Kidney tubule cell (primary cell): ENCODE results near the gene SLC5A9.
"Not testable (repeated sequence)": the region's sequence is repeated elsewhere in the genome, so short reads cannot be mapped to it uniquely, and the experiment has no call there.

Experiments
- DNase-seq: peaks from one replicate; pipeline ENCODE4 v3.0.0-alpha.2; 2018; ENCODE audit warnings: low spot score

Gene SLC5A9

DNA sequence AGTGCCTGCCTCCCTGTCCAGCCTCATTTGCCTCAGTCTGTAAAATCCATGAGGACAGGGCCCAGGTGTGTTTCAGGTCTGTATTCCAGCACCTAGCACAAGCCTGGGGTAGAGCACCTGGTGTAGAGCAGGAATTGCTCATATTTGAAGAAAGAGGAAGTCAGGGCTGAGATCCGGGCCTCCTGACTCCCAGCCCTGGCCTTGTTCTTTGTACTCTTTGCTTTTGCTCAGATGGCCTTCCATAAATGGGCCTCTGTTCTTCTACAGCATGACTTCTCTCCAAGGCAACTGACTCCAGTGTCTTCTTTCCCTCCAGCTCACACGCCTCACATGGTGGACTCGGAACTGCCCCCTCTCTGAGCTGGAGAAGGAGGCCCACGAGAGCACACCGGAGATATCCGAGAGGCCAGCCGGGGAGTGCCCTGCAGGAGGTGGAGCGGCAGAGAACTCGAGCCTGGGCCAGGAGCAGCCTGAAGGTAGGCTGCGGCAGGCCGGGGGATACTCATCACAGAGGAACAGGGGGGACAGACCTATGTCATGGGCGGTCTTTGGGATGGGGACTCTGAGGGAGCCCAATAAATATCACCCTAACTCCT, 19.7 kb downstream of the SLC5A9 start:
- no peak for DNase-seq

DNA sequence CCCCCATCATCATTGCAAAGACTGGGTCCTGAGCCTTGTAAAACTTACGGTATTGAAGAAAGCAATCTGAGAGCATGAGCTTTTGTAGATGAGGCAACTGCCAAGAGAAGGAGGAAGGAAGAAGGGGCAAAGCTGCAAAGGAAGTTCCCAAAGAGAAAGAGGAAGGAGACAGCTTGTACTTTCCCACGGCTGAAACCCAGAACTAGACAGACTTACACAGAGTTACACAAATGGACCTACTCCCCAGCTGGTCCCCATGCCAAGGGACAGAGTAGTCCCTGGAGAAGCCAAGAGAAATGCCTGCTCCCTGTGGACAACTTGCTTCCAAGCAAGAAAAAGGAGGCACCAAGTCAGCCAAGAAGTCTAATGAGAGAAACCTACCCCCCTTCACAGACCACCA, 22.6 kb downstream of the SLC5A9 start:
- DNase-seq = no peak

DNA sequence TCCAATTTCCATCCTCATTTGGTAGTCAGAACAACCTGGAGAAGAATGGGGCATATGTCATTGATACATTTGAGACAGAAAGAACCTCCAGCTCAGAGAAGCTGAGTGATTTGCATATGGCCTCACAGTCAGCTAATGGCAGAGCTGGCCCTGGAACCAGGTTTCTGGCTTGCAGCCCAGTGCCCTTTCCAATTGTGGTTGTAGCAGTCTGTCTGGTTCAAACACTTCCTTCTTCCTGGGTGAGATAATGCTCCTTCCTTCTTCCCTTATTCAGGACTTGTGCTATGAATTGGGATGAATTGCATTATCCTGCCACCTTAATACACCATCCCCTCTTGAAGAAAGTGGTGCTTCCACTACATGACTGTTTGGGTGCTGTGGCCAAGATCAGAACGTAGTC, 24.2 kb downstream of the SLC5A9 start:
- peak; percentile 82 for DNase-seq

DNA sequence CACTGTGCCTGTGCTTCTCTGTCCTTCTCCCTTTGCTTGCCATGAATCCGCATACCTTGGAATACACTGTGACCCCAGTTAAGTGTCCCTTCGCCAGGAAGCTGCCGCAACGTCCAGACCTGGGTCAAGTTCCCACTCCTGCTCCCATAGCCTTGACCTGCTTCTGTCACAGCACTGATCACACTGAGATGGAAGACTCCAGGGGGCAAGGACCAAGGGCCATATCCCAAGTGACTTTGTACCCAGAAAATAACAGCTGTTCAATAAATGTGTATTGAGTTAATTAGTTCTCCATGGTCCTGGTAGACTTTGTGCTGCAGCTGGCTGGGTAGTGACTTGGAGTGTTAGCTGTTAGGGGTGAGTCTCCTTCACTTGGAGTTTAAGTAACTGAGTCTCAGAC, 25.8 kb downstream of the SLC5A9 start:
- DNase-seq = no peak

DNA sequence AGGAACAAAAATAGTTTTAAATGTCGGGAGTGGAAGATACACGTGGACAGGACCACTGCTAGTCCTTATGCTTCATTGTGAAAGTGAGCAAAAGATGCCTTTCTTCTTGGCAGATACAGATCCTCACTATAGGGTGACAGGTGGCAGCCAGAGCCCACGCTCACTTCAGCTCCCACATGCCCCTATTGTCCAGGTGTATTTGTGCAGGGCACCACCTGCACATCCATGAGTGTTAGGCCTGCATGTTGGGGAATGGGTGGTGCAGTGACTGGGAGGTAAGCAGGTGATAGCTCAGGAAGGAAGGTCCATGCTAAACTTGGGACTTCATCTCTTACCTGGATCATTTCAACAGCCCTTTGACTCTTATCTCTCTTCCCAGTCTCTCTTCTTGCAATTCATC, 27.4 kb downstream of the SLC5A9 start:
- no peak for DNase-seq

DNA sequence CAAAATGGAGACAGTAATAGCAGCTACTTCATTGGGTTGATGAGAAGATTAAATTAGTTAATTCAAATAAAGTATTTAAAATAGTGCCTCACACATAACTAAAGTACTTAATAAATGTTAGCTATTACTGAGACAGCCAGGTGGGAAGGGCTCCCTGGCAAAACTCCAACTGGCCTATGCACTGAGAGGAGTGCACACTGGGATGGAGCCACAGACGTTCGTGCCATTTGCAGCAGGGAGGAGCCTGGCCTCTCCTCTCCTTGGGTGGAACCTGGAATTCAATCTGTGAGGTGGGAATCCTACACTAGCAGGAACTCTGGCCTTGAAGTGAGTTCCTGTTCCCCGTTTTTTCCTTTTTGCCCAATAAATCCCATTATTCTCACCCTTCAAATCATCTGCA, 28.1 kb downstream of the SLC5A9 start:
- DNase-seq = no peak

DNA sequence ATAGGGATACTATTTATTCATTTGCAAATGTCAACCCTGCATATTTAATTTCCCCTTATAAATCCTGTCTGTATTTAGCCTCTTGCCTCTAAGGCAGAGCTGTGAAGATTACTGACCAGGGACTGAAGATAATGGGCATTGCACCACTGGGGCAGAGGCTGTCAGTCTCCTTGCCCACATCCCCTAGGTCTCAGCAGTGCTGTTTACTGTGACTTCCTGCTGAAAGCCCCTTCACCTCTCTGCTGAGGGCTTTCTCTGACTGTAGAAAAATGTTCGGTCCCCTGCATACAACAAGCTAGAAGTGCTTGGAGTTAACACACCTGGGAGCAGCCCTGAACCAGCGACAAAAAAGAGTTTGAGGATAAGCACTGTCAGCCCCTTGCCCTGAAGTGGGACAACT, 28.8 kb downstream of the SLC5A9 start:
- no peak for DNase-seq

DNA sequence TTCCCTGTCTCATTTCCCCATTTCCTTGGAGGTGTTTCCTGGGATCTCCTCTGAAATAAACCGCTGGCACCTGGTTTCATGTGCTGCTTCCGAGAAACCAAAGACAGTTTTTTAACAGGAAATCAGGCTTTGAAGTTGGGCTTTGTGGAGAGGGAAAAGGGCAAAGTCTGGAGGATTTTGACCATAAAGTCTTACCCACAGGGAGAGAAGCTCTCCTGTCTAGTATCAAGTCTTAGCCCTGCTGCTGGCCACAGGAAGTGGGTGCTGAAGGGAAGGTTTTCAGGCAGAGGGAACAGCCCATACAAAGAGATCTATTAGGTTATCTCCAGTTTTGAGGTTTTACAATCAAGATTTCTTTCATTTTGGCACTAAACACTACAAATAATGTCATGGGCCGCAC, 29.3 kb downstream of the SLC5A9 start:
- DNase-seq = no peak

DNA sequence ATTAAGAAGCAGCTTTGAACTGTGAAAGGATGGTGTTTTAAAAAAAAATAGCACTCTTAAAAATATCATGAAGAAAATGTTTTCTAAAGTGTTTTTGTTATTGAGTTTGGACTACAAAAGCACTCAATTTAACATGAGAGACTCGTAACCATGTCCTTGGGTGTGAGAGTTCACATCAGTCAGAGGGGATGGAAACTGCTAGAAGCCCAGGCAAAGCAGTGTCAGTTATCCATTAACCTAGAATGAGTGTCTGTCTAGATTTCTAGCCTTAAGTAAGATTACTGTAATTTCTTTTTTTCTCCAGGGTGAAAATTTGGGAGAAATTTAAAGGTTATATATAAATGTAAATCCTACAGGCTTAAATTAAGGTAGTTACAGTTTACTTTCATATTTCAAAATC, 31.7 kb downstream of the SLC5A9 start:
- DNase-seq = no peak

DNA sequence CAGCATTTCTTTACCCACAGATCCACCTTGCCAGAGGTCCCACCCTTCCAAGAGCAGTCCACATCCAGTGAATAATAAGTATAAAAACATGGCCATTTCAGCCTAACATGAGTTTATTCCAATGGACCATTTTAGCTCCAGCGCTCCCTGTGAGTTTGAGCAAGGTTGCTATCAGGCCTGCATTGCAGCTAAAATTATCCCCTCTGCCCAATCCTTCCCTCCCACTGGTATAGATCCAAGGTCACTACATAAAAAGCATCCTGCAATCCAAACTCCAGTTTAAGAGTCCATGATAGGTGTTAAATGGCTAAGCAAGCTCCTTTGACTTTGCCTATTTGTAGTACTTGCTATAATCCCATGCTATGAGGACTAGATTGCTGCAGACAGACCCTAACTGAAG, 35.6 kb downstream of the SLC5A9 start:
- no peak for DNase-seq

DNA sequence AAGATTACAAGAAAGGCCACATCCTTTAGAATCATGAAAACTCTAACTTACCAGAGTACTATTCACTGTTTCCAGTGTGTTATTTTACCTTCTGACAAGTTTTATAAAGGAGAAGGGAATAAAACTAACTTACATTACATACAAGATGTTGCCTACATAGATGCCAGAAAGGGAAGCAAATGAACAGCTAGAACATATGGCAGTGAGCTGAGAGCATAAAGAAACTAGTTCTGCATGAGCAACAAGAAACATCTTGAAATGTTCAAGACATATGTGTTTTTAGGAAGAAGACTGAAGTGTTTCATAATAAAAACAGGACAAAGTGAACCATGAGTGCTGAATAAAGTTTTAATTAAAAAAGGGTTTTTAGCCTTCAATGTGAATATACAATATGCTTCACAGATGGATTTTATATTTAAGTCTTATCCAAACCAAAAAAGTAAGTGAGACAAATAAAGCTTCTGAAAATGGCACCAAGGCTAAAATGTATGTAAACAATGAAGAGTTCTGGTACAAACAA, 39.4 kb downstream of the SLC5A9 start:
- DNase-seq = no peak

DNA sequence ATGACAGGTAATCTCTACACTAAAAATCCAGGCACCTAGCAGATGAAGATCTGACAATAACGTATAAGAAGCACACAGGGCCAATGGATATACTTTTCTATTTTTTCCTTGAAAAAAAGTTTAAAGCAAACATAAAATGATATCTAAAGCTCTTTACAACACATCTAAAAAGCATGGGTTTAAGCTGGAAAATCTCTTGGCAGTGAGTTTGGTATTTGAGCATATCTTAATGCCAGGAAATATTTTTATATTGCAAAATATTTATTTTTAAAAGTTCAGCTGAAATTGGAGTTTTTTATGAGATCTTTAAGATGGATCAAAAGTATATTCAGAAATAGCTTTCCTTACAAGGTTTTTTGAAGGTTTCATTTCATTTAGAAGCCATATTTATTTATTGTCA, 40.5 kb downstream of the SLC5A9 start:
- no peak for DNase-seq

DNA sequence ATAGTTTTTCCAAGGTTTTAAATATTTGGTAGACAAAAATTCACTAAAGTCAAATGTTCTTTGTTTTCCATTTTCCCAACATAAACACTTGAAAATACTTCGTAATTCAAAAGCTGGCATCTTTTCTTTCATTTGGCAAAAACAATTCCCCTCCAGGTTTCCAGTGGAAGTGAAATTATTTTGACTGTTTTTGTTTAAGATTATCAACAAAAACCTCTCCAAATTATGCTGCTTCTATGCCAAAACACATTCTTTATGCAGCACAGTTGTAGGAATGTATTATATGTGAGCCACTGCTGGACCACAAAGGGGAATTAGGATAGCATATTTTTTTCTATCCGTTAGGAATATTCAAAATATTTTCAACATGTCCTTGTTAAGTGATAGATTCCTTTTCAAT, 44.1 kb downstream of the SLC5A9 start:
- no peak for DNase-seq

DNA sequence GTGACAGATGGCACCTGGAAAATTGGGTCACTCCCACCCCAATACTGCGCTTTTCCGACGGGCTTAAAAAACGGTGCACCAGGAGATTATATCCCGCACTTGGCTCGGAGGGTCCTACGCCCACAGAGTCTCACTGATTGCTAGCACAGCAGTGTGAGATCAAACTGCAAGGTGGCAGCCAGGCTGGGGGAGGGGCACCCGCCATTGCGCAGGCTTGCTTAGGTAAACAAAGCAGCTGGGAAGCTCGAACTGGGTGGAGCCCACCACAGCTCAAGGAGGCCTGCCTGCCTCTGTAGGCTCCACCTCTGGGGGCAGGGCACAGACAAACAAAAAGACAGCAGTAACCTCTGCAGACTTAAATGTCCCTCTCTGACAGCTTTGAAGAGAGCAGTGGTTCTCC, 54.9 kb downstream of the SLC5A9 start:
- DNase-seq = not testable (repeated sequence)

DNA sequence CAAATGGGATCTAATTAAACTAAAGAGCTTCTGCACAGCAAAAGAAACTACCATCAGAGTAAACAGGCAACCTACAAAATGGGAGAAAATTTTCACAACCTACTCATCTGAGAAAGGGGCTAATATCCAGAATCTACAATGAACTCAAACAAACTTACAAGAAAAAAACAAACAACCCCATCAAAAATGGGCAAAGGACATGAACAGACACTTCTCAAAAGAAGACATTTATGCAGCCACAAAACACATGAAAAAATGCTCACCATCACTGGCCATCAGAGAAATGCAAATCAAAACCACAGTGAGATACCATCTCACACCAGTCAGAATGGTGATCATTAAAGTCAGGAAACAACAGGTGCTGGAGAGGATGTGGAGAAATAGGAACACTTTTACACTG, 59.8 kb downstream of the SLC5A9 start:
- not testable (repeated sequence) for DNase-seq

DNA sequence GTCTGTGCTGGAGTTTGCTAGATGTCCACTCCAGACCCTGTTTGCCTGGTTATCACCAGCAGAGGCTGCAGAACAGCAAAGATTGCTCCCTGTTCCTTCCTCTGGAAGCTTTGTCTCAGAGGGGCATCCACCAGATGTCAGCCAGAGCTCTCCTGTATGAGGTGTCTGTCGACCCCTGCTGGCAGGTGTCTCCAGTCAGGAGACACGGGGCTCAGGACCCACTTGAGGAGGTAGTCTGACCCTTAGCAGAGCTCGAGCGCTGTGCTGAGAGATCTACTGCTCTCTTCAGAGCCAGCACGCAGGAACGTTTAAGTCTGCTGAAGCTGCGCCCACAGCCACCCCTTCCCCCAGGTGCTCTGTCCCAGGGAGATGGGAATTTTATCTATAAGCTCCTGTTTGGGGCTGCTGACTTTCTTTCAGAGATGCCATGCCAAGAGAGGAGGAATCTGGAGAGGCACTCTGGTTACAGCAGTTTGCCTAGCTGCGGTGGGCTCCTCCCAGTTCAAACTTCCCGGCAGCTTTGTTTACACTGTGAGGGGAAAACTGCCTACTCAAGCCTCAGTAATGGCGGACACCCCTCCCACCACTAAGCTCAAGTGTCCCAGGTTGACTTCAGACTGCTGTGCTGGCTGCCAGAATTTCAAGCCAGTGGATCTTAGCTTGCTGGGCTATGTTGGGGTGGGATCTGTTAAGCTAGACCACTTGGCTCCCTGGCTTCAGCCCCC, 62.3 kb downstream of the SLC5A9 start:
- DNase-seq = not testable (repeated sequence)

DNA sequence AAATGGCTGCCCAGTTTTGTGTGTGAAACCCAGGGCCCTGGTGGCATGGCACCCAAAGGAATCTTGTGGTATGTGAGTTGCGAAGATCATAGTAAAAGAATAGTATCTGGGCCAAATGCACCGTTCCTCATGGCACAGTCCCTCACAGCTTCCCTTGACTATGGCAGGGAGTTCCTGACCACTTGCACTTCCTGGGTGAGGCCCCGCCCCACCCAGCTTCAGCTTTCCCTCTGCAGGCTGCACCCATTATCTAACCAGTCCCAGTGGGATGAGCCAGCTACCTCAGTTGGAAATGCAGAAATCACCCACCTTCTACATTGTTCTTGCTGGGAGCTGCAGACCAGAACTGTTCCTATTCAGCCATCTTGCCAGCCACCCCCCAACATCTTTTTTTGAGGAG, 63.0 kb downstream of the SLC5A9 start:
- no peak for DNase-seq

DNA sequence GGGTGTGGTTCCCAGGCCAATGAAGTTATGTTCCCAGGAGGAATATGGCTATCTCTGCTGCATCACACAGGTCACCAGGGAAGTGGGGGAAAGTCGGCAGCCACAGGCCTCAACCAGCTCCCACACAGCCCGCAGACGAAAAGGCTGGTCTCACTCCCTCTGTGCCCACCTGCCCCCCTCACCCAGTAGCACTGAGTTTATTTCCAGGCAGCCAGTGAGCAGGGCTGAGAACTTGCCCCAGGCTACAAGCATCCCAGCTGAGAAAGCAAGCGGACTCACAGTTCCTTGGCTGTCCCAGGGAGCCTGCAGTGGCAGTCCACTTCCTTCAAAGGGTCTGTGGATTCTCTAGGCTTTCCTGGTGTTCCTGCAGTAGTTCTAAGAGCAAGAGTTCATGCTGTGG, 68.9 kb downstream of the SLC5A9 start:
- DNase-seq = no peak

DNA sequence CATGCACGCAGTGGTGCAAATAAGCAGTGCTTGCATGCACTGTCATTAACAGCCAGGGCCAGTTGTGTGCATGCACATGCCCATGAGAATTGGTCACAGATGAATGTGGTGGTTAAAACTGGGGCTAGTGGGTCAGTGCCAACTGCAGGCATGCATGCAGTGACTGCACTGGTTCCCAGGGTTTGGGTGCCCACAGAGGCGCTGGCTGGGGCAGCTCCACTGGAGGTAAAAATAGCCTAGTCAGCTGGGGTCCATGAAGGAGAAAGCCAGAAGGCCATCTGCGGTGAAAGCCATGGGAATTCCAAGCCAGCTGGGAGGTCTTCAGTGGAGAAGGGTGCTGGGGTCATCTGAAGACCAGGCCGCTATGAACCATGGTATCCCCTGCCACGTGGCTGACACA, 70.2 kb downstream of the SLC5A9 start:
- no peak for DNase-seq

DNA sequence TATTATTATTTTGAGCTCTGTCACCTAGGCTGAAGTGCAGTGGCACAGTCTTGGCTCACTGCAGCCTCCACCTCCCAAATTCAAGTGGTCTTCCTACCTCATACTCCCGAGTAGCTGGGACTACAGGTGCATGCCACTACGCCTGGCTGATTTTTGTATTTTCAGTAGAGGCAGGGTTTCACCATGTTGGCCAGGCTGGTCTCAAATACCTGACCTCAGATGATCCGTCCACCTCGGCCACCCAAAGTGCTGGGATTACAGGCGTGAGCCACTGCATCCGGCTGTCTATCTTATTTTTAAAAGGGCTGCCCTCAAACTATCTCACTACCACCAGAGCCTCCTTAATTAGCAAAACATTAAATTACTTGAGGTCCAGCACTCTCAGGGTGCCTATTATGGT, 71.6 kb downstream of the SLC5A9 start:
- DNase-seq = not testable (repeated sequence)

DNA sequence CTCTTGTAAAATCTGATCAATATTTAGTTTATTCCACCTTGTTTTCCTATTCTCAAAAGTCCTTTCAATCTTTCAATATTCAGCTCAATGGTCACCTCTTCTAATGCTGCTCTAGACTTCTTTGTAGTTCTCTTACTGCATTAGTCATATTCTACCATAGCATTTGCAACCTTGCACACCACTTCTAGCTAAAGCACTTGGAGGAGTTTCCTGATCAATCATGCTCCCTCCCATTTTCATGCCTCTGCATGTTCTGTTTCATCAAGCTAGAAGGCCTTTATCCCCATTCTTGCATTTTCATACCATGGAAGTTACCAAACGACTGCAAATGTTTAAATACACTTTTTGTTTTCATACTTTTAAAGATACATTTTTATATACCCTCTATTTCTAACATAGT, 72.1 kb downstream of the SLC5A9 start:
- DNase-seq = no peak
